Right cardiac atrium (tissue), 5 donors: Measurements from ENCODE around the gene NRP1. TPM values are rescaled to one million over a fixed set of nuclear protein-coding genes. Genes with fewer than 3 reads are reported as not detected.

Experiments
- ATAC-seq, 2 donors: fragments of 200-7000 bp; cut with Tn5 transposase; one replicate each; pipeline versions ENCODE4 v1.8.0 to v1.9.1; 2020; ENCODE audit warnings: moderate library complexity in 2 of 2, mild to moderate bottlenecking in 1 of 2
- DNase-seq, 3 donors: peaks; one replicate each; pipeline ENCODE4 v3.0.0-alpha.2; 2020
- H3K27ac ChIP-seq: one replicate; pipeline ENCODE4 v1.5.1; 2013; ENCODE audit warnings: mild to moderate bottlenecking, low read length, control low read depth, moderate library complexity
- H3K27me3 ChIP-seq: one replicate; pipeline ENCODE4 v1.6.1; 2013; ENCODE audit not compliant: control insufficient read depth, insufficient read depth
- H3K4me1 ChIP-seq: one replicate; pipeline ENCODE4 v1.6.1; 2013; ENCODE audit warnings: low read length; ENCODE audit not compliant: control insufficient read depth, insufficient read depth
- H3K4me3 ChIP-seq: one replicate; pipeline ENCODE4 v1.5.1; 2013; ENCODE audit warnings: low read length, control low read depth
- H3K9me3 ChIP-seq: one replicate; pipeline ENCODE4 v1.6.1; 2013; ENCODE audit warnings: low read length; ENCODE audit not compliant: control insufficient read depth
- WGBS: extraction: QIAGEN DNeasy Blood & Tissue Kit; methylation state at CpG from one replicate; pipeline ENCODE4 v1.1.7; 2013; 5-methylcytosine and 5-hydroxymethylcytosine counted together
- intact Hi-C, 4 donors: fragments of 100-400 bp; cut with DNase I; formaldehyde crosslinking; loops; one replicate each; pipeline versions ENCODE4 v1.11.0 to v1.14.0; 2022 to 2023
- polyA plus RNA-seq: library from polyadenylated mRNA; stranded (reverse); fragments of 200-250 nt; gene quantifications from one replicate; pipeline ENCODE4 v1.2.3, GENCODE V29; 2013
- total RNA-seq, 4 donors: library from RNA; stranded (reverse); fragmentation: NEBNext Ultra II Directional; extraction: Animal tissue kit (Norgen Biotek cat#: 25700); gene quantifications; one replicate each; pipeline ENCODE4 v1.2.1, GENCODE V29; 2021
- donor health status: healthy with polysubstance abuse.
- donor health status: DM: no; HTN: yes; CAD: no.
- donor health status: DM: no; HTN: no; CAD: no.
- donor health status: DM: no; HTN: yes; CAD: no; lungs with severe emphysema.
- donor health status: DM: yes; HTN: yes; CAD: no.

The NRP1 gene
- total and polyA plus RNA-seq, 5 donors: 37.7 to 98.8 (median 92.5) TPM

GRCh38 chr10:33211106-33211878 is 123.2 kb downstream of the NRP1 start:
- Histone ChIP-seq H3K27ac (peak overlapping the region; percentile 85), H3K4me3 (no peak overlapping the region), H3K27me3 (no peaks in the 10 kb centered on the region), H3K9me3 (no peaks in the 10 kb centered on the region), H3K4me1 (peaks cover 8% of the 10 kb centered on the region)
- DNase-seq: peak; percentile 81 to 90 (median 89)
- peak; percentile 82 to 83 for ATAC-seq
- intact Hi-C loops: no loop called here
- WGBS: 24% methylated on average over 10 of the region's 10 CpGs

GRCh38 chr10:33209802-33210201 is 124.7 kb downstream of the NRP1 start:
- Histone ChIP-seq H3K27me3 (no peaks in the 10 kb centered on the region), H3K9me3 (no peaks in the 10 kb centered on the region), H3K4me1 (peaks cover 10% of the 10 kb centered on the region), H3K4me3 (no peak overlapping the region), H3K27ac (no peak overlapping the region)
- intact Hi-C loops: no loop called here
- WGBS: 91% methylated on average over 3 of the region's 3 CpGs
- ATAC-seq: no peak
- DNase-seq: no peak

- 92% methylated on average over 4 of the region's 4 CpGs for WGBS
- no peaks in the 10 kb centered on the region for H3K9me3 ChIP-seq
These were observed 126.3 kb downstream of the NRP1 start for GRCh38 chr10:33208166-33208565.

GRCh38 chr10:33204031-33204430 is 130.4 kb downstream of the NRP1 start:
- Histone ChIP-seq H3K27ac (no peak overlapping the region), H3K9me3 (no peaks in the 10 kb centered on the region), H3K27me3 (no peaks in the 10 kb centered on the region), H3K4me3 (no peak overlapping the region), H3K4me1 (peaks cover 2% of the 10 kb centered on the region)
- DNase-seq (peak in 2 of 3 donors; percentile 56 to 62), ATAC-seq (peak; percentile 88 to 93)
- intact Hi-C loops: no loop called here
- 48% methylated on average over 7 of the region's 7 CpGs for WGBS

More at GRCh38 chr10:33208166-33208565, 126.3 kb downstream of the NRP1 start:
- DNase-seq (no peak), ATAC-seq (no peak)
- intact Hi-C loops: no loop called here
- no peak overlapping the region for H3K27ac ChIP-seq
- H3K4me3 ChIP-seq: no peak overlapping the region
- no peaks in the 10 kb centered on the region for H3K27me3 ChIP-seq
- H3K4me1 ChIP-seq: peaks cover 10% of the 10 kb centered on the region

DNA sequence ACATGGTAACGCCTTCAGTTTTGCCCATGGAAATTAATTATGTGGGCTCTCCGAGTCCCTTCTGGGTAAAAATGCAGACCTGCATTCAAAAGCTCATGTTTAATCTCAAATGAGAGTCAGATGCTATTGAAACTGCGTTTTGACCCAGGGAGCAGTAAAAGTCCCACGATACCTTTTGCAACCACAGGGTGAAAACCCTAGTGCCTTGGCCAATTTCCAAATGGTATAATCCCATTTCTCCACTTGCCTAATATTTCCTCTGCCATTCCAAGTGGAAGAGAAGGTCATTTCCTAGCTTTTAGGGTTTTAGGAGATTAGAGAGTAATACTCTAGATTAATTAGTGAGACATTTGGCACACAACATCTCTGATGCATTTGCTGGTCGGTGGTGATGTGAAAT is 132.5 kb downstream of the NRP1 start:
- WGBS: 61% methylated on average over 5 of the region's 5 CpGs
- ATAC-seq (no peak), DNase-seq (no peak)
- no peak overlapping the region for H3K4me3 ChIP-seq
- H3K4me1 ChIP-seq: peaks cover 2% of the 10 kb centered on the region
- H3K27ac ChIP-seq: no peak overlapping the region
- intact Hi-C loops: no loop called here
- H3K9me3 ChIP-seq: no peaks in the 10 kb centered on the region
- H3K27me3 ChIP-seq: no peaks in the 10 kb centered on the region

- no peaks in the 10 kb centered on the region for H3K27me3 ChIP-seq
- no peaks in the 10 kb centered on the region for H3K9me3 ChIP-seq
- ATAC-seq (no peak), DNase-seq (no peak)
- no peak overlapping the region for H3K27ac ChIP-seq
- intact Hi-C loops: no loop called here
- peaks cover 5% of the 10 kb centered on the region for H3K4me1 ChIP-seq
- WGBS: 91% methylated on average over 4 of the region's 4 CpGs
- no peak overlapping the region for H3K4me3 ChIP-seq
These were observed 133.2 kb downstream of the NRP1 start for GRCh38 chr10:33201056-33201780.

- intact Hi-C loops: loop anchor here in 2 of 4 donors (5.0 to 10.0 kb wide), 4 partner anchors 65 to 1435 kb away; partner anchors contain the start of gene NRP1 (in 2 of the 2)
- Histone ChIP-seq H3K9me3 (no peaks in the 10 kb centered on the region), H3K27ac (no peak overlapping the region), H3K27me3 (no peaks in the 10 kb centered on the region), H3K4me3 (no peak overlapping the region), H3K4me1 (peaks cover 9% of the 10 kb centered on the region)
- DNase-seq (no peak), ATAC-seq (no peak)
- 89% methylated on average over 5 of the region's 5 CpGs for WGBS
These were observed 134.7 kb downstream of the NRP1 start for GRCh38 chr10:33199731-33200232.

- H3K27ac ChIP-seq: no peak overlapping the region
- intact Hi-C loops: loop anchor here in 2 of 4 donors (5.0 to 10.0 kb wide), 4 partner anchors 66 to 1436 kb away; partner anchors contain the start of gene NRP1 (in 2 of the 2)
- 71% methylated on average over 2 of the region's 2 CpGs for WGBS
- ATAC-seq (no peak), DNase-seq (no peak)
- no peaks in the 10 kb centered on the region for H3K27me3 ChIP-seq
- no peak overlapping the region for H3K4me3 ChIP-seq
- peaks cover 9% of the 10 kb centered on the region for H3K4me1 ChIP-seq
- no peaks in the 10 kb centered on the region for H3K9me3 ChIP-seq
These were observed 135.9 kb downstream of the NRP1 start for GRCh38 chr10:33198610-33199009.

- peak in 1 of 2 donors; percentile 71 for ATAC-seq
- Histone ChIP-seq H3K9me3 (no peaks in the 10 kb centered on the region), H3K4me1 (peaks cover 9% of the 10 kb centered on the region), H3K4me3 (no peak overlapping the region), H3K27ac (peak overlapping the region; percentile 71), H3K27me3 (no peaks in the 10 kb centered on the region)
- intact Hi-C loops: loop anchor here in 2 of 4 donors (5.0 to 10.0 kb wide), 4 partner anchors 68 to 1438 kb away; partner anchors contain the start of gene NRP1 (in 2 of the 2)
- DNase-seq: peak in 2 of 3 donors; percentile 32 to 64
- 49% methylated on average over 16 of the region's 16 CpGs for WGBS
These were observed 137.6 kb downstream of the NRP1 start for GRCh38 chr10:33196710-33197491.

GRCh38 chr10:33196377-33196706 is 138.1 kb downstream of the NRP1 start:
- WGBS: 63% methylated on average over 3 of the region's 3 CpGs
- intact Hi-C loops: loop anchor here in 2 of 4 donors (5.0 to 10.0 kb wide), 4 partner anchors 68 to 1438 kb away; partner anchors contain the start of gene NRP1 (in 2 of the 2)
- Histone ChIP-seq H3K4me3 (no peak overlapping the region), H3K27ac (peak overlapping the region; percentile 71), H3K4me1 (peaks cover 9% of the 10 kb centered on the region), H3K9me3 (no peaks in the 10 kb centered on the region), H3K27me3 (no peaks in the 10 kb centered on the region)
- no peak for ATAC-seq
- DNase-seq: no peak
